SH-SY5Y (cell line): Measurements from ENCODE around the gene TMEM60.

Experiments
- GATA2 ChIP-seq: IDR thresholded peaks from 2 replicates; pipeline ENCODE4 v1.6.1; 2011; ENCODE audit warnings: mild to moderate bottlenecking, low read depth, low read length
- GATA3 ChIP-seq: IDR thresholded peaks from 2 replicates; pipeline ENCODE4 v1.6.1; 2011; ENCODE audit warnings: low read depth, mild to moderate bottlenecking, low read length, moderate library complexity

DNA sequence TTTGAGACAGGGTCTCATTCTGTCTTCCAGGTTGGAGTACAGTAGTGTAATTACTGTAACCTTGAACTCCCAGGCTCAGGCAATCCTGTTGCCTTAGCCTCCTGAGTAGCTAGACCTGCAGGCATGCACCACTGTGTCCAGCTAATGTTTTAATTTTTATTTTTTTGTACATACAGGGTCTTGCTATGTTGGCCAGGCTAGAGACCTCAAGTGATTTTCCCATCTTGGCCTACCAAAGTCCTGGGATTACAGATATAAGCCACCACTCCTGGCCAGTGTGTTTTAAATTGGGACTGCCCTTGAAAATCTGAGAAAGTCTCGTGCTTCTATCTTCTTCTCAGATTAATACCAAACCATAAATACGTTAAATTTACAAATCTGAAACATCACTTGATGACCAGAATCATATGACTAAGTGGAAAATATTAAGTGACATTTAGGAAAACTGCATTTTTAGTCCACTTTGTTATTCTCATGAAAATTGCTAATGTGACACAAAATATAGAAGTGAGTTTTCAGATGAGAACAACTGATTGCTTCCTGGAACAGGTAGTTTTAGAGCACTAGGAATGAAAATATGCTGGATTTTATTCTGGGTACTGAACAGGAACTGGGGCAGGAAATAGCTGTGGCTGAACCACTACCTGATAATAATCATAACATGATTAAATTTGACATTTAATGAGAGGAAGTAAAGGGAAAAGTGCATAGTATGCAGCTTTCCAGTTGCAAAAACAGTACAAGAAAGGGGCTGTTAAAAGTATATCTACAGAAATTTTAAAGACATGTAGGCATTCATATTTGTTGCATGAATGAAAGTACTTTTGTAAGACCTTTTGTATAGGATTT lies 4.5 kb upstream of the TMEM60 start:
- TF ChIP-seq GATA2, result no peak
- no peak for TF ChIP-seq GATA3
